HEK293T (cell line): ENCODE results near the gene MAP2K3.

Experiments
- ELF4 ChIP-seq: fragments of 450-650 bp; IDR thresholded peaks from 2 replicates; pipeline ENCODE4 v1.6.1; 2017; ENCODE audit warnings: antibody characterized with exemption
- L3MBTL2 ChIP-seq: fragments of 450-650 bp; conservative IDR thresholded peaks from 2 replicates; pipeline ENCODE4 v1.6.1; 2016; ENCODE audit warnings: mild to moderate bottlenecking

DNA sequence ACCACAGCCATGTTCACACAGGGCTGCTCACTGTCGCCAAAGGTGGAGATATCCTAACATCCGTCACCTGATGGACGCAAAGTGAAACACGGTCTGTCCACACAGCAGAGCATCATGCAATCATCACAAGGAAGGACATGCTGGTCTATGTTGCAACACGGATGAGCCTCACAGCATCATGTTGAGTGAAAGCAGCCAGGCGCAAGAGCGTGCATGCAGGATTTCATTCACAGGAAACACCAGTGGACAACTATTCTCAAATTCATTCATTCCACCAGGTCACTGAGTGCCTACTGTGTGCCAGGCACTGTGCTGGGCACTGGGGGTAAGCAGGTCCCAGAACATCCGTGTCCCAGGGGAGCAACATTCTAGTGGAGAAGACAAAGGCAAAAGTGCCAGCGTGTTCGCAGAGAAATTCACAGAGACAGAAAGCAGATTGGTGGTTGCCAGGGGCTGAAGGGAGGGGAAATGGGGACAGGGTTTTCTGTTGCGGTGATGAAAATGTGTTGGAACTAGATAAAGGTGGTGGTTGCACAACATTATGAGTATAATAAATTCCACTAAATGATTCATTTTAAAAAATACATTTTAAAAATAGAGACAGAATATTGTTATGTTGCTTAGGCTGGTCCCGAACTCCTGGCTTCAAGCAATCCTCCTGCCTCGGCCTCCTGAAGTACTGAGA lies 69.0 kb downstream of the MAP2K3 start:
- TF ChIP-seq L3MBTL2 (no peak), ELF4 (no peak)
